ENCODE data around the gene ATP7A.

DNA sequence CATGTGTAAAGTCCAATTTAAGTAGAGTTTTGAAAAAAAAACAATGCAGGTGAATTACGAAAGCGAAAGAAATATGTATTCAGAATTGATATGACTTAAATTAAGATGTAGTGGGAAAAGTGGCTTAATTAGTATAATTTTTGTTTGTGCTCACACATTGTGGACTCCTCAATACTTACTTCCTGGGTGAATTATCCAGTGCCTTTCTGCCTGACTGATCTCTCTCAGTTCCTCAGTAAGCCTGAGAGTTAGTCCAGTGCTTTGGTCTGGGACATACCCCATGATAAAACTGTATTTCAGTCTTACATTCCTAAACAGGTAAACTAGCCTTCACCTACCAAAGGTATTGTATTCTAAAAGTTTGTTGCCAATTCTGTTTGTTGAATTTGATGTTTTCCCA, 50.6 kb downstream of the ATP7A start:
- TF ChIP-seq, protein P1, sequence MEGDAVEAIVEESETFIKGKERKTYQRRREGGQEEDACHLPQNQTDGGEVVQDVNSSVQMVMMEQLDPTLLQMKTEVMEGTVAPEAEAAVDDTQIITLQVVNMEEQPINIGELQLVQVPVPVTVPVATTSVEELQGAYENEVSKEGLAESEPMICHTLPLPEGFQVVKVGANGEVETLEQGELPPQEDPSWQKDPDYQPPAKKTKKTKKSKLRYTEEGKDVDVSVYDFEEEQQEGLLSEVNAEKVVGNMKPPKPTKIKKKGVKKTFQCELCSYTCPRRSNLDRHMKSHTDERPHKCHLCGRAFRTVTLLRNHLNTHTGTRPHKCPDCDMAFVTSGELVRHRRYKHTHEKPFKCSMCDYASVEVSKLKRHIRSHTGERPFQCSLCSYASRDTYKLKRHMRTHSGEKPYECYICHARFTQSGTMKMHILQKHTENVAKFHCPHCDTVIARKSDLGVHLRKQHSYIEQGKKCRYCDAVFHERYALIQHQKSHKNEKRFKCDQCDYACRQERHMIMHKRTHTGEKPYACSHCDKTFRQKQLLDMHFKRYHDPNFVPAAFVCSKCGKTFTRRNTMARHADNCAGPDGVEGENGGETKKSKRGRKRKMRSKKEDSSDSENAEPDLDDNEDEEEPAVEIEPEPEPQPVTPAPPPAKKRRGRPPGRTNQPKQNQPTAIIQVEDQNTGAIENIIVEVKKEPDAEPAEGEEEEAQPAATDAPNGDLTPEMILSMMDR (IDR thresholded peaks at IDR 0.05; ENCODE audit: low read length): no peak
- TF ChIP-seq EZH2 (IDR thresholded peaks at IDR 0.05; ENCODE audit: borderline replicate concordance, low read length): no peak

All from OCI-LY1 (cell line).